ENCODE data around the gene CYP4F11.

CYP4F11 gene

DNA sequence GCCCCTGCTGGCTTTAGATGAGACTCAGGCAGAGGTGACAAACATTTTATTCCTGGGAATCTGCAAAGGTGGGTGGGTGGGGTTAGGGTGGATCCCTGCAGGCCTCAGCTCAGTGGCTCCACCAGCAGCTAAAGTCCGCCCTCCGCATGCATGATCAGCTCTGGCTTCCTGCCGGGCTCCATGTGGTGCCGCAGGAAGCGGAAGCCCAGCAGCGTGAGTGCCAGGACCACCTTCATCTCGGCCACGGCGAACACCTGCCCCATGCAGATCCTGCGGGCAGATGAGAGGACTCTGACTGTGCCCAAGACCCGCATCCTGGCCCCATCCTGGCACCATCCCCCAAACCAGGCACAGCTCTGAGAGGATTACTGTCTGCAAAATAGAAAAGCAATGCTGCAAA is 62.8 kb downstream of the CYP4F11 start:
- DNase-seq = peak; percentile 19

DNA sequence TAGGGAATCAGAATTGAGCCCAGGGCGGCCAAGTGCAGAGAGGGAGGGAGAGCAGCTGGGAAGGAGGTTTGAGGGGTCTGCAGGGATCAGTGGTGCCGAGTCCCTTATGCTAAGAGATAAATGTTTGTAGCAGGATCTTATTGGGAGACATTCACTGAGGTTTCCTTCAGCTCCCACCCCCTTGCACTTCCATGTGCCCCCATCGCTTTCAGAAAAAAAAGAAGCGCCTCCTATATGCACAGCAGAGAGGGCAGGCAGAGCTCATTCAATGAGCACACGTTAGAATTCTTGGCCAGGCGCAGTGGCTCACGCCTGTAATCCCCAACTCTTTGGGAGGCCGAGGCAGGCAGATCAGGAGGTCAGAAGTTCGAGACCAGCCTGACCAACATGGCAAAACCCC is 64.5 kb downstream of the CYP4F11 start:
- no peak for DNase-seq

DNA sequence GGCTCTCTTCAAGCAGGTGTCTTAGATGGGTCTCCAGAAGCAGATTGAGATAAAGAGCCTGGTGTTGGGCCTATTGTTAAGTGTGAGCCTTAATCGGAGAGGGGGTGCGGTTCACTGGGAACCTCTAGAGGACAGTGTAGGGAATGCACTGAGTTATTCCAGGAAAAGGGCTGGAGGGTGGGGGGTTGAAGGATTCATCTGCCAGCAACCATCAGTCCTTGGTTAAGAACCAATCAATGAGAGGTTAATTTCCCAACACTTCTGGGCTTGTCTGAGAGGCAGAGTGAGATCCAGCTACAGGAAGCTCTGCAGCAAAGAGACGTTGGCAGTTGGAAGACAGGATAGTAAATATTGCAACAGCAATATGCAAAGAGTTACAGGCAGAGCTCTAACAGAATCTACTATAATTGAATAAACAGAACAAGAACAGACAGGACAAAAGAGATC is 65.2 kb downstream of the CYP4F11 start:
- DNase-seq = peak; percentile 36

DNA sequence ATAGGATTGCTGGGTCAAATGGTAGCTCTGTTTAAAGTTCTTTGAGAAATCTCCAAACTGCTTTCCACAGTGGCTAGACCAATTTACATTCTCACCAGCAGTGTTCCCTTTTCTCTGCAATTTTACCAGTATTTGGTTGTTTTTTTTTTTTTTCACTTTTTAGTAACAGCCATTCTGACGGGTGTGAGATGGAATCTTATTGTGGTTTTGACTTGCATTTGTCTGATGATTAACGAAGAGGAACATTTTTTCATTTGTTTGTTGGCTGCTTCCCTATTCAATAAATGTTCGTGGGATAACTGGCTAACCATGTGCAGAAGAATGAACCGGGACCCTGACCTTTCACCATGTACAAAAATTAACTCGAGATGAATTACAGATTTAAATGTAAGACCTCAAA is 67.7 kb downstream of the CYP4F11 start:
- DNase-seq = no peak

DNA sequence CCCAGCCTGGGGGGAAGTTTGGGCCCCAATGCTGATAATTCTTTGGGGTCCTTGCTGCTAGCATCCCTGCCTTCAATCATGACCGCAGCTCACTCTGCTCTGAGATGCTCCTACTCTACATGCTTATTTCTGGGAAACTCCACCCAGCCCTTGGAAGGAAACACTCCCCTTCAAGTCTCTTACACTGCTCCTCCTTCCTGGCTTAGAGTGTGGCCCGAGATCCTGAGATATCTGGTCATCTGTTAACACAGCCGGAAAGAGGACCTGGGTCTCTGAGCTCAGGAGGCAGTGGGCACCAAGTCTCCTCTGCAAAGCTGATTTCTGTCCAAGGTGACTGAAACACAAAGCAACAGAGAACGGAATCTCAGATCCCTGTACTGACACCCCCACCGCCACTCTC is 69.5 kb downstream of the CYP4F11 start:
- DNase-seq = no peak

DNA sequence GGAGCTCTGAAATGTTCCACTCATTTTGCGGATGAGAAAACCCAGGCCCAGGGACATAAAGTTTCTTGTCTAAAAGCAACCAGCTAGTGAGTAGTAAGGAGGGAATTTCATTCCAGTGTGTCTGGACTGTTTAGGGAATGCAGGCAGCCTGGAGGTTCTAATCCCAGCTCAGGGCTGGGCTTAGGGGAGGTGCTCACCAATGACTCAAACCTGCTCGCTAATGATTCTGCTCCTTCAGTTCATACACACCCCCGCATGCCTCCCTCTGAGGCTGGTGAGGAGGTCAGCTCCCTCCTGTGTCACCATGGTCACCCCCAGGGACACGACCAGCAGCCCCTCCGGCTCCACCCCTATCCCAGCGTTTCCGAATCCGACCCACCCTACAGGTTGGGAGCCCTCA is 71.1 kb downstream of the CYP4F11 start:
- DNase-seq = no peak

DNA sequence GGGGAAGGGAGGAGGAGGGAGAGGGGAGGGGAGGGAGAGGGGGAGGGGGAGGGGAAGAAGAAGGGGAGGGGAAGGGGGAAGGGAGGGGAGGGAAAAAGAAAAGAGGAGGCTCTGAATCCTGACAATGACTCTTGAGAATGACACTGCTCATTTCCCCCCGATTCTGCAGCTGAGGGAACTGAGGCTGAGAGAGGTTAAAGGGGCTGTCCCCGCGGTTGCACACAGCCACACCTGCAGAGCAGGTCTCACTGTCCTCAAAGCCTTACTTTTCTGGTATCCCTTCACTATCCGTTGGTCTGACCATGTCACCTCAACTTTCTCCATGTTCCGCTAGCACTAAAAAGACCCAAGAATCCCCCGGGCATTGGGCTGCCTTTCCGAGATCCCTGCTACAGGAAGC is 71.9 kb downstream of the CYP4F11 start:
- DNase-seq = no peak
